ENCODE results near the gene EEF1A1. TPM values are rescaled to one million over a fixed set of nuclear protein-coding genes. Genes with fewer than 3 reads are reported as not detected.
A peak's percentile ranks its signal among the peaks of the same experiment; 100 is the strongest.
"Not testable (repeated sequence)": the region's sequence is repeated elsewhere in the genome, so short reads cannot be mapped to it uniquely, and the experiment has no call there.

The EEF1A1 gene
- total RNA-seq, 2 donors from 2014 or later, result 7,949 to 8,333 TPM

- DNase-seq (ENCODE audit: low spot score), result no peak
Measured at GRCh38 chr6:73542891-73543290, 22.1 kb upstream of the EEF1A1 start.

DNA sequence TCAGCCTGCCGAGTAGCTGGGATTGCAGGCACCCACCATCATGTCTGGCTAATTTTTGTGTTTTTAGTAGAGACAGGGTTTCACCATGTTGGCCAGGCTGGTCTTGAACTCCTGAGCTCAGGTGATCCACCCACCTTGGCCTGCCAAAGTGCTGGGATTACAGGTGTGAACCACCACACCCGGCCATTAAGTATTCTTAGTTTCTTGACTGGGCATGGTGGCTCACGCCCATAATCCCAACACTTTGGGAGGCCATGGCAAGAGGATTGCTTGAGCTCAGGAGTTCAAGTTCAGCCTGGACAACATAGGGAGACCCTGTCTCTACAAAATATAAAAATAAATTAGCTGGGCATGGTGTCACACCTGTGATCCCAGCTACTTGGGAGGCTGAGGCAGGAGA lies 21.6 kb upstream of the EEF1A1 start:
- intact Hi-C loops (cut with DNase I); DNase-seq (ENCODE audit: low spot score): not testable (repeated sequence)

More at GRCh38 chr6:73542891-73543290, 22.1 kb upstream of the EEF1A1 start:
- intact Hi-C loops (cut with DNase I), result no loop called here

DNA sequence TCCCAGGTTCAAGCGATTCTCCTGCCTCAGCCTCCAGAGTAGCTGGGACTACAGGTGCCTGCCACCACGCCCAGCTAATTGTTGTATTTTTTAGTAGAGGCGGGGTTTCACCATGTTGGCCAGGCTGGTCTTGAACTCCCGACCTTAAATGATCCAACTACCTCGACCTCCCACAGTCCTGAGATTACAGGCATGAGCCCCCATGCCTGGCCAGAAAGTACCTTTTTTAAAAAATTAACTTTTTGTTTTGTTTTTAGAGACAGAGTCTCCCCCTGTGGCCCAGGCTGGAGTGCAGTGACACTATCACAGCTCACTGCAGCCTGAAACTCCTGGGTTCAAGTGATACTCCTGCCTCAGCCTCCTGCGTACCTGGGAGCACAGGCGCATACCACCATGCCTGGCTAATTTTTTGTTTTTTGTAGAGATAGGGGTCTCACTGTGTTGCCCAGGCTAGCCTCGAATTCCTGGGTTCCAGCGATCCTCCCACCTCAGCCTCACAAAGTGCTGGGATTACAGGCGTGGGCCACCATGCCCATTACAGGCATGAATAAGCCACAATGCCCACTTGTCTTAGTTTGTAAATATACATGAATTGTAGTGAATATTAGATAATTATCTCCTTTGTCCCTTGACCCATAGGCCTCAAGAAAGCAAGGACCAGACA lies 17.4 kb upstream of the EEF1A1 start:
- DNase-seq (ENCODE audit: low spot score), result no peak
- intact Hi-C loops (cut with DNase I), result no loop called here

- intact Hi-C loops (cut with DNase I), result no loop called here
- no peak for DNase-seq (ENCODE audit: low spot score)
Measured at GRCh38 chr6:73537677-73538076, 16.8 kb upstream of the EEF1A1 start.

GRCh38 chr6:73534628-73535027 lies 13.8 kb upstream of the EEF1A1 start:
- intact Hi-C loops (cut with DNase I), result no loop called here
- no peak for DNase-seq (ENCODE audit: low spot score)

DNA sequence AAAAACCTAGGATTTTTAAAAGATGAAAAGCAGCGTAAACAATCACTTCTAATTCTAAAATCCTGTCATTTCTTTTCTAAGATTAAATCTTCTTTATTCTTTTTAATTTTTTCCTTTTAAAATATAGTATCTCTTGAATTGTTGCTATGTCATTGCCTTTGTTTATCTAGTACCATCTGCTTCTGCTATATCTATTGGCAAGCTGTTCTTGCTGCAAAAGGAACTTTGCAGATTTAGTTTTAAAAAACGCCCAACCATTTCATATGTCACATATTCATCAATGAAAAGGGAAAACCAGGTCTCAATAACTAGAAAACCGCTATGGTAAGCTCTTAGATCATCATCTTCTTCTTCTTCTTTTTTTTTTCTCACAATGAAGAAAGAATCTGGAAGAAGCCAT lies 11.5 kb upstream of the EEF1A1 start:
- no peak for DNase-seq (ENCODE audit: low spot score)
- intact Hi-C loops (cut with DNase I), result no loop called here

- DNase-seq (ENCODE audit: low spot score), result no peak
- intact Hi-C loops (cut with DNase I), result loop anchor here in 1 of 2 donors (5.0 kb wide), 1 partner anchor 38 kb away; no protein-coding TSS in a partner anchor
Measured at GRCh38 chr6:73528897-73529296, 8.1 kb upstream of the EEF1A1 start.

DNA sequence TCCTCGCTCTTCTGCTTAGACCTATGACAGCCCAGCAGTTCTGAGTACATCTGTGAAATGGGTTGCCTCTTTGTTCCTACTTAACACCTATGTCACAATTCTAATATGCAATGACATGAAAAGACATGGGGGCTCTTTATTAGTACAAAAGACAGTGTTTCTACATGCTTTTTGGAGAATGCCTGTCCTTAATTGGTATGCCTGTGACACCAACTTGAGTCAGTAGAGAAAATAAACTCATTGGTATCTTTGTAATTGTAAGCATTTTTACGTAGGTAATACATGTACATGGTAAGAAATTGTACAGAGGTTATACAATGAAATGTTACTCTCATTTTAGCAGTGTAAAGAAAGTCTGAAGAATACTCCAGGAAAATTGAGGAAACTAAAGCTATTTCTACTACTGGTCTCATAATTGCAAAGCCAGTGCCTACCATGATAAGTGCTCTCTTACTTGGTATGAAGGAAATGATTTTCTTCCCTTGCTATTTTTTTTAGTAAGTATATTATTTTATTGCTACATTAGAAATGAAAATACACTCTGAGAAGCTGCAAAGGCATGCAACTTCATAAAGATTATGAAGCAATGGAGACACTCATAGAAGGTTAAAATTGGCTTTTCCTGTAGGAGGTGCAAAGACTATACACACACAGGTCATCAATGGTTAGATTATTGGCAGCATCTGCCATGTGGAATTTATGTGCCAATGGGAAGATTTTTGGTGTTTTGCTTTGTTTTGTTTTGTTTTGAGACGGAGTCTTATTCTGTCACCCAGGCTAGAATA lies 4.9 kb upstream of the EEF1A1 start:
- intact Hi-C loops (cut with DNase I), result loop anchor here in 1 of 2 donors (5.0 kb wide), 1 partner anchor 42 kb away; no protein-coding TSS in a partner anchor
- no peak for DNase-seq (ENCODE audit: low spot score)

- peak; percentile 85 for DNase-seq (ENCODE audit: low spot score)
- intact Hi-C loops (cut with DNase I), result loop anchor here in 1 of 2 donors (5.0 kb wide), 1 partner anchor 54 kb away; no protein-coding TSS in a partner anchor
Measured at GRCh38 chr6:73523434-73524123, 2.7 kb upstream of the EEF1A1 start.

DNA sequence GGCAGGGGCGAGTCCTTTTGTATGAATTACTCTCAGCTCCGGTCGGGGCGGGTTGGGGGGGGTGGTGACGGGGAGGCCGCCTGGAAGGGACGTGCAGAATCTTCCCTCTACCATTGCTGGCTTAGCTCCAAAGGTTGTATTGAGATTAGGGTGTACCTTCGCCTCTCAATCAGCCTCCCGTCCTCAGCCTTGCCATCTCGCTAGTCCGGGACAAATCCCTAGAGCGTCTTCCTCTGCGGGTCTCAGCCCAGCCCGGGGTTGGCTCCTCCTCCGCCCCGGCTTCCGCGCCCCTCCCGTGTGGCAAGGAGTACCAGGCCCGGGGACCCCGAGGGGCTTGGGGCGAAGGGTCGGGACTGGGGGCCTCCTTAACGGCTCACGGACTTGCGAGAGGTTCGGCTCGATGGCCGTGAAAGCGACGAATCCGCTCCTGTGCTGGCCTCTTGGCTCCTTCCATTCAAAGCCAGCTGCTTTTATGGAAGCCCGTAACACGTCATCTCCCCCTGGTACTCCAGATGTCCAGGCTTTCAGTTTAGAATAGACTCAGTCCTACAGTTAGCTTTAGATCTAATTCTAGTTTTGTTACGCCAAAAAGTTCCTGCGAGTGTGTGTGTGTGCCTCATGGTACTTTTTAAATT lies 636 bp upstream of the EEF1A1 start:
- DNase-seq (ENCODE audit: low spot score), result peak; percentile 92
- intact Hi-C loops (cut with DNase I), result loop anchor here (2.0 to 5.0 kb wide), 2 partner anchors 56 to 59 kb away; no protein-coding TSS in a partner anchor

- intact Hi-C loops (cut with DNase I), result loop anchor here (2.0 to 5.0 kb wide), 3 partner anchors 57 to 92 kb away; no protein-coding TSS in a partner anchor
- DNase-seq (ENCODE audit: low spot score), result peak; percentile 95
Measured at GRCh38 chr6:73519926-73520687, 725 bp downstream of the EEF1A1 start.

DNA sequence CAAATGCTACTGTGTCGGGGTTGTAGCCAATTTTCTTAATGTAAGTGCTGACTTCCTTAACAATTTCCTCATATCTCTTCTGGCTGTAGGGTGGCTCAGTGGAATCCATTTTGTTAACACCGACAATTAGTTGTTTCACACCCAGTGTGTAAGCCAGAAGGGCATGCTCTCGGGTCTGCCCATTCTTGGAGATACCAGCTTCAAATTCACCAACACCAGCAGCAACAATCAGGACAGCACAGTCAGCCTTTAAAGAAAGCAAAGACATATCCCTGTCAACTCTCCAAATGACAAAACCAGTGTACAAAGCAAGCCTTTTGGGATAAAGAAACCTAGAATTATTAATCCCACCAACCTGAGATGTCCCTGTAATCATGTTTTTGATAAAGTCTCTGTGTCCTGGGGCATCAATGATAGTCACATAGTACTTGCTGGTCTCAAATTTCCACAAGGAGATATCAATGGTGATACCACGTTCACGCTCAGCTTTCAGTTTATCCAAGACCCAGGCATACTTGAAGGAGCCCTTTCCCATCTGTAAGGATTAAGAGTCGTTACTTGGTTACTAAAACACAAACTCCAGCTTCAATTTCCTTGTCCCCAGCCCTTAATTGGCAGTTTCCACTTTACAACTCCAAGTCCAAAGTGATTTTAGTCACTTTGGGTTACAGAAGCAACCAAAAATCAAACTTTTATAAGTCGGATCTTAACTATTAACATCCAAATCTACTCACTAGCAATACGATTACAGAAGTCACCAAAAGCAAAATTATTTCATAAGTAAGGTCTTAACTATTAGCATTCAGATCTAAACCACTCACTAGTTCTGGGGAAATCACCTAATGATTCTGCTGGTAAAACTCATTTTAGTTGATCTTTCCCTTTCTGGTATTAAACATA lies 1.6 kb downstream of the EEF1A1 start:
- not testable (repeated sequence) for DNase-seq (ENCODE audit: low spot score)
- intact Hi-C loops (cut with DNase I), result loop anchor here in 1 of 2 donors (5.0 kb wide), 1 partner anchor 93 kb away; no protein-coding TSS in a partner anchor

GRCh38 chr6:73518100-73518981 lies 2.5 kb downstream of the EEF1A1 start:
- DNase-seq (ENCODE audit: low spot score), result not testable (repeated sequence)

GRCh38 chr6:73516514-73517489 lies 4.0 kb downstream of the EEF1A1 start:
- DNase-seq (ENCODE audit: low spot score), result no peak
- intact Hi-C loops (cut with DNase I), result loop anchor here in 1 of 2 donors (5.0 kb wide), 1 partner anchor 95 kb away; no protein-coding TSS in a partner anchor

More at GRCh38 chr6:73518100-73518981, 2.5 kb downstream of the EEF1A1 start:
- intact Hi-C loops (cut with DNase I), result loop anchor here in 1 of 2 donors (5.0 kb wide), 1 partner anchor 94 kb away; no protein-coding TSS in a partner anchor

DNA sequence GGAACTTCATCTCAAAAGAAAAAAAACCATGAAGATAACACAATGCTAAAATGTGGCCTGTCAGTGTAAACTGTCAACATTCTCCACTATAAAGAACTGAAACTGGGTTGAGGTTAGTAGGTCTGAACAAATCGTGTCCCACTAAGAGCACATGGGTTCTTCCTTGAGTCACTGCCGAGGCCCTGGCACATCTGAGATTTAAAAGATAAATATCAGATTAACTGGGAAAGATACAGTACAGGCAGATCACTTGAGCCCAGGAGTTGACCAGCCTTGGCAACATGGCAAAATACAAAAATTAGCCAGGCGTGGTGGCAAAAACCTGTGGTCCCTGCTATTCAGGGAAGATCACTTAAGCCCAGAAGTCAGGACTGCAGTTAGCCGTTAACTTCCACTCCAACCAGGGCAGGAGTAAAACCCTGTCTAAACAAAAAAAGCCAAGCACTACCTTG lies 5.6 kb downstream of the EEF1A1 start:
- intact Hi-C loops (cut with DNase I), result loop anchor here in 1 of 2 donors (5.0 kb wide), 1 partner anchor 97 kb away; no protein-coding TSS in a partner anchor

More for the DNA sequence above, 5.6 kb downstream of the EEF1A1 start:
- no peak for DNase-seq (ENCODE audit: low spot score)
